SK-N-MC (cell line): ENCODE measurements around the gene TRAPPC2L.

Experiments
- EZH2 ChIP-seq: fragments of 200-600 bp; sonication (generic); IDR thresholded peaks from one replicate; pipeline ENCODE4 v1.6.1; 2017; ENCODE audit warnings: antibody characterized with exemption
- POLR2AphosphoS5 ChIP-seq: IDR thresholded peaks from 2 replicates; pipeline ENCODE4 v1.6.1; 2012; ENCODE audit warnings: mild to moderate bottlenecking, low read depth, low read length, borderline replicate concordance

GRCh38 chr16:88901718-88902337 lies 44.9 kb downstream of the TRAPPC2L start:
- TF ChIP-seq POLR2AphosphoS5 (no peak), EZH2 (no peak)
